CD4-positive, alpha-beta T cell treated with Interleukin-15 for 1 hour (primary cell): ENCODE measurements around the gene KRTAP20-1.

Experiments
- DNase-seq: peaks from one replicate; pipeline ENCODE4 v3.0.0-alpha.2; 2020

Gene KRTAP20-1, protein sequence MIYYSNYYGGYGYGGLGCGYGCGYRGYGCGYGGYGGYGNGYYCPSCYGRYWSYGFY

DNA sequence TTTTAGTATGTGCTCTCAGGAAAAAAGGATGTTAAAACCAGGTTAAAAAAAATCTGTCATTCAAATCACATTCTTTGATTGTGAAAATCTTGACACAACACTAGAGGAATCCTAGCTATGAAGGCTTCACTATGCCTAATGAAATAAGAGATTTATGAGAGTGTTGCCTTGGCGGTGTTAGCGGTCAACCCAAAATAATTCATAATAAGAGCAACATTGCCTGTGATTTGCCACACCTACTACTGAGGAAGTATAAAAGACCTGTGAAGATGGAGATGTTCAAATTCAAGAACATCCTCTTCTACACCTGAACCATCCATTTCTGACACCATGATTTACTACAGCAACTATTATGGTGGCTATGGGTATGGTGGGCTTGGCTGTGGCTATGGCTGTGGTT, at the start of gene KRTAP20-1:
KRTAP20-1 (plus strand) TSS at position 301 of the 400 bp plus-strand sequence; CDS start at position 331, 30 bp downstream.
- DNase-seq, result no peak

DNA sequence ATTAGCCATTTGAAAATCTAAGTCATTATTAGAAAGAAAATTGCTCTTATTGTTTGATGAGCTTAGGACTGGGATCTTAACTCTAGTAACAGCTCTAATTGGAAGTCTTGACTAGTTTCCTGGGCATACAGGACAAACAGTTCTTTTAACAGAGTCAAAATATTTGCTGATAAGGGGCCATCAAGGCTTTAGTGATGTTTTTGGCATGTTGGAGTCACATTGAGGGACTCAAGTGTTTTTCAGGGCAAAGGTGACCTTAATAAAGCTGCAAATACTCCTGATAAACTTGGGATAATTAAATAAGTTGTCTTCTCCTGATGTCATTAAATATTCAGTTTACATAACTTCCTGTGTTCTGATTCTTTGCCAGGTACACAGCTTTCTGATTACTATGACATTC, 48.6 kb upstream of the KRTAP20-1 start:
- DNase-seq, result no peak

DNA sequence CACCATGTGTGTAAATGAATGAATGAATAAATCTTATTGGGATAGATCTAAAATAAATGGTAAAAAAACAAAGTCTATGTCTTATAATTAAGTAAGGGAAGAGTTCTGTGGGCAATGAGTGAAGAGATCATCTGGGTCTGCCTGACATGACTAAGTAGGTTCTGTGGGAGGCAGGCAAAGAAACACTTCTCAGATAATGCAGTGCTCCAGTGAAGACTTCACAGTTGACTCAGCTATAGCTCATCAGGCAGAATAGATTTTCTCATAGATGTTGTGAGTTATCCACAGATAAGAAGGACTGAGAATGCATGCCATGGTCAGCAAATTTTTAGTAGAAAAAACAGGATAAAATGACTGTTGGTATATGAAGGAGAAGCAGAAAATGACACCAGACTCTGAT, 38.5 kb upstream of the KRTAP20-1 start:
- no peak for DNase-seq

DNA sequence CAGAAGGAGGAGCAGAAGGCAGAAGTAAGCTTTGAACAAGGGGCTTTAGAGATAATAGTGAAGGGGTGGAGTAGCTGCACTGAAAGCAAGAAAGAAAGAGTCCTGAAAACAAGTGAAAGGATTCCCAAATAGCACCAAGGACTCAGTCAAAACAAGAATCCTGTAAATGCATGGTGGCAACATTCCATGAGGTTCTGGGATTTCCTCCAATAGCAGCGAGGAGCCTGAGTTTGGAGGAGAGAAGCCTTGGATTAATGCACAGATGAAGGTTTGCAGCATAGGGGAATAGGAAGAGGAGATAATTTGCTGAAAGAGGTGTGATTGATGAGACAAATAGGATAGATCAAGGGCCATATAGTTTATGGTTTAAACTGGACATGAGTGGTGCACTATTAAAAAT, 36.9 kb upstream of the KRTAP20-1 start:
- DNase-seq, result no peak

DNA sequence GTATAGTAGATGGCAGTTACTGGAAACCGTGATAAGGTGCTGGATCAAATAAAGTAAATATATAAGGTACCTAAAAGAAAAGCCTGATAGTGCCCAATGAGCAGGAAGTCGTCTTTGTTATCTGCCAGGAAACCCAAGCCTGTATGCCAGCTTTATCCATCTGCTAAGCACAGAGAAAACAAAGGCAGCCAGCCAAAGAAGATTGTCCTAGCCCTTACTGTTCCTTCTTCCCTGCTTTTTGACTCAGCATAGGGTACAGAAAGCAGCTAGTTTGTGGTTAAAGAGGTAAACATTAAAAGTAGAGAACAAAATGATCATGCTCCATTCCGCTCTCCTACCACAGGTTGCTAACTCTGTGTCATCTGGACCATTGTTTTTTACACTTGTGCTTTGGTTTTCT, 36.1 kb upstream of the KRTAP20-1 start:
- no peak for DNase-seq

DNA sequence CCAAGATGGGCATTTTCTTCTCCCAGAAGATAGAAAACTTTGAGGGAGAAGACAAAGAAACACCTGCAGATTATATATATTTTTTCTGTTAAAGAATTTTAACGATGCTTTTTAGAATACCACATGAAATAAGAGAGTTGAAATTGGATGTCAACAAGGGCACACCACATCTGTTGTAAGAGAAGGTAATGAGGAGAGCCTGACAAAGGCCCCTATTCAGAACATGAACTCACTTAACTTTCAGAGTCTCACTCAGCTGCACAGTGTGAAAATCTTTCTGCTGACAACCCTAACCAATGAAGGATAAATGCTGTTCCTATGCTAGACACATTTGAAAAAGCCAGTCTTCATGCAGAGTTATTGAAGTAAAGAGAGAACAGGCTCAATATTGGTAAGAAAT, 33.4 kb upstream of the KRTAP20-1 start:
- no peak for DNase-seq

DNA sequence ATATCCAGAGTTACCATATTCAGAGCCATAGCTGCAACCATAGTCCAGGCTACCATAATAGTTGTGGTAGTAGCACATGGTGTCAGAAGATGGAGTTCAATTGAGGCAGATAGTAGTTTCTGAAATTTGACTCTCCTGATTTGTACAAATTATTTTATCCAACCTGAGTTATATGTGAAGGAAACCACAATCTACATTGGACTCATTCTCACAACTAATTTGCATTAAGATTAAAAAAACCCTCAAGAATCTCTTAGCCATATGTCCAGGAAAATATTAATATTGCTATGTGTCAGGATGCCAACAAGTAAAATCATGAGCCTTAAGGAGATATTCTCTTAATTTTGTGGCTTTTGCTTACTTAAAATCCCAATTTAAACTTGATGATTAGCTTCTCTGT, 25.9 kb upstream of the KRTAP20-1 start, which contains the start of gene KRTAP22-2:
KRTAP22-2 (minus strand) TSS at position 101 of the 400 bp plus-strand sequence.
- DNase-seq, result no peak

DNA sequence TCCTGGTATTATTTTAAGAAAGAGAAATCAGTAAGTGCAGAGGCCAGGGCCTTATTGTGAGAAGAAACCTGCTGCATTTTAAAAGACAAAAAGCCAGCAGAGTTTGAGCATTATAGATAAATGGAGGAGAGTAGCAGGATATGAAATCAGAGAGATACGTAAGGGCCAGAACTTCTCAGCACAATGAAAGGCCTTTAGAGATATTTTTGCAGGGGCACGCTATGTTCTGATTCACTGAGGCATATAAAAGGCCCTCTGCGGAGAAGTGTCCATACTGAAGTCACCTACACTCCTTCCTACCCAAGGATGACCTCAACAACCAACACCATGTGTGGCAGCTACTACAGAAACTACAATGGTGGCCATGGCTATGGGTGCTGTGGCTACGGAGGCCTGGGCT, 24.1 kb upstream of the KRTAP20-1 start, which contains the start of gene KRTAP6-3:
KRTAP6-3 (plus strand) TSS at position 301 of the 400 bp plus-strand sequence; CDS start at position 307, 6 bp downstream.
- DNase-seq, result no peak

DNA sequence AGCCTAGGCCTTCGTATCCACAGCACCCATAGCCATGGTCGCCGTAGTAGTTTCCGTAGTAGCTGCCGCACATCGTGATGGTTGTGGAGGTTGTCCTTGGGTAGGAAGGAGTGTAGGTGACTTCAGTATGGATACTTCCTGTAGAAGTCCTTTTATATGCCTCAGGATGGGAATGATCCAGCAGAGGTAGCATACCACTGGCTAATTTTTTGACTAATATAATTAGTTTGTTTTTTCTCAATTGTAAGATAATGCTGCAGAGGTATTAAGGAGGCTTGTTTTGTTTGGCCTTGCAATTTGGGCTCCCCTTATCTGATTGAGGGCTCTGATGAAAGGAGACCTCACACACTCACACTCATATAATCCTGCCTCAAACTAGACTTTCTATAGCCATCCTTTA, 17.4 kb upstream of the KRTAP20-1 start, which contains the start of gene KRTAP6-2:
KRTAP6-2 (minus strand) TSS at position 101 of the 400 bp plus-strand sequence; CDS start at position 73, 28 bp downstream.
- no peak for DNase-seq

DNA sequence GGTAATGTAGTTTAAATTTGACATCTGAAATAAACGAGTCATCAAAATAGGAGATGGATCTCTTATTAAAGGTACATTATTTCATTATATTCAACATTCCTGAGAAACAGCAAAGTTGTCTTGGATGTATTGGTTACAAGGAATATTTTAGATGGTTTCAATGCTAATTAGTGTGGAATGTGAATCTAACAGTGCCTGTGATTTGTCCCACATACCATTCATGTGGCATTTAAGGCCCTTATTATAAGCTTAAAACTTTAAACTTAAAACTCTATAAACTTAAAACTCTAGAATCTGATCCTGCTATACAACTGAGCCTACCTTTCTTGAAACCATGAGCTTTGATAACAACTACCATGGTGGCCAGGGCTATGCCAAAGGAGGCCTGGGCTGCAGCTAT, 15.4 kb upstream of the KRTAP20-1 start, which contains the start of gene KRTAP22-1:
KRTAP22-1 (plus strand) TSS at position 301 of the 400 bp plus-strand sequence.
- no peak for DNase-seq

DNA sequence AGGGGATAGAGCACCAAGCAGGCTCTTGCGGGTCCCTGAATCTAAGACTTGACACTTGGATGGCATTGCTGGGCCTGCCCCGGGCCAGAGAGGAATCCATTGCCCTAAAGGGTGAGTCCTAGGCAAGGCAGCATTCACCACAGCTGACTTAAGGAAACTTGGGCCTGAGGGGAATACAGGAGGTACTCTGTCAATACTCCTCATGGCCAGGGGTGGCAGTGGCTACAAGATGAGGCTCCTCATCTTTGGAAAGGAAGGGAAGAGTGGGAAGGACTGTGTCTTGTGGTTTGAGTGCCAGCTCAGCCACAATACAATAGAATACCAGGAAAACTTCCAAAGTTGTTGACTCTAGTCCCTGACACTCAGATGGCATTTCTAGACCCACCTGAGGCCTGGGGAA, 10.3 kb upstream of the KRTAP20-1 start:
- no peak for DNase-seq

DNA sequence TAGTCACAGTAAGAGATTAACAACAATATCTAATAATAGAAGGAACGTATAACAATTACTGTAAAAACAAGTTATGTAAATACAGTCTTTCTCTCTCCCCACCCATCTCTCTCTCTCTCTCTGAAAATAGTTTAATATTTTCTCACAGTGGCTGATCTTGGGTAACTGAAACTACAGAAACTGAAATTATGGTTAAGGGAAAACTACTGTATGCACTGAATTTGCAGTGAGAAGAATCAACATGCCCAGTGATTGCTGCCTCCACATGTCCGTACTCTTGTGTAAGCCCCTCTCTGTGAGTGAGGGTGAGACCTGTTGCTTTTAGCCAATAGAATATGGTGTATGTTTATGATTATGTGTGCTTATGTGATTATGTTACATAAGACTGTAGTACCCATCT, 4.1 kb upstream of the KRTAP20-1 start:
- DNase-seq, result no peak

DNA sequence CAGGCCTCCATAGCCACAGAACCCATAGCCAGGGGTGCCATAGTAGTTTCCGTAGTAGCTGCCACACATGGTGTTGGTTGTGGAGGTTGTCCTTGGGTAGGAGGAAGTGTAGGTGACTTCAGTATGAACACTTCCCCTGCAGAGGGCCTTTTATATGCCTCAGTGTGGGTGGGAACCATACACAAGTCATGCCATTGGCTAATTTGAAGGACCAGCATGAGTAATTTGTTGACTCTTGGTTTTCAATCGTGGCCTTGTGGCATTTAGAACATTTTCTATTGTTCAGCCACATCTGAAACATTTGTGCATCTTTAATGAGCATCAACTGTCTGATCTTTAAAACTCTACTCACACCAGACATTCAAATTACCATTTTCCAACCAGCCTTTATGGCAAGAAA, 2.4 kb upstream of the KRTAP20-1 start, which contains the start of gene KRTAP6-1:
KRTAP6-1 (minus strand) TSS at position 95 of the 400 bp plus-strand sequence; CDS start at position 69, 26 bp downstream.
- no peak for DNase-seq

DNA sequence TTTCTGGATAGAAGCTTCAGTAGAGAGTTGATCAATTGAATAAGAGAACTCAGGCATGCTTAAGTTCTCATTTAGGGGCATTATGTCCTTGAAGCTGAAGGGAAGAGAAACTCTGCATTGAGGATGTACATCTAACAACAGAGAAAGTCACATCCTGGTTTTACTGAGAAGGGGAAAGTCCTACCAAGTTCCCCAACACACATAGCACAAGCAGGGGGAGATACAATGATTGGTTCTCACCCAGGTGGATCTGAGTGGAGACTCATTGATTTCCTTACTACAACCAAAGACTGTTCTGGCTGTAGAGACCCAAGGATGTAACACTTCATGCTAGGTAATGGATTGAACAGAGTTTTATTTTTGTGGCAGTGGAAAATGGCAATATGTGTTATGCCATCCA, 1.0 kb upstream of the KRTAP20-1 start:
- no peak for DNase-seq

DNA sequence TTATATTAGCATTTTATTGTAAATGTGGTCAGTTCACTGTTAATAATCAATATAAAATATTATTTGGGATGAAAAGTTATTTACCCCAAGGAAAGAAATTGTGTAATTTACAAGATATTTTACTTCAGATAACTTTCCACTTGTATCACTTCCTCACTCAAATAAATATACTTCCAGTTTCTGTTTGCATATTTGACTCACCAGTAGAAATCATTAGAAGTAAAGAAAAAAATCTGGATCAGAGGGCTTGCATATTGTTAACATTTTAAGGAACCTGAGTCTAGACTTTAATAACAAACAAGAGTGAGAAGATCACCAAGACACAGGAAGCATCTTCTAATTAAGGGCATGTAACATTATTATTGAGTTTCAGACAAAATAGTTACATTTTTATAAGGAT, 3.9 kb downstream of the KRTAP20-1 start:
- DNase-seq, result no peak

DNA sequence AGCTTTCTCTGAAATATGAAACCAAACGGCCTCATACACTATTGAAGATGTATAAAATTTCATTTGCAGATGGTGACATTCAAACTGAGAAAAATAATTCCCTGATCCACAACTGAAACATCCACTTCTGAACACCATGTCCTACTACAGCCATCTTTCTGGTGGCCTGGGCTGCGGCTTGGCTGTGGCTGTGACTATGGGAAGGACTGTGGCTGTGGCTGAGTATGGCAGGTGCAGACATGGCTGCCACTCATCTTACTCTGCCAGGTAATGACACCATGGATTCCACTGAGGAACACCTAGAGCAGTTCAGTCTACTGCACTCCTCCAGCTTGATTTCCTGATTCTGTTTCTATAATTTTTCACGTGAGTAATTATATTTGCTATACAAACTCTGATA, 4.3 kb downstream of the KRTAP20-1 start, which contains the start of gene KRTAP20-4:
KRTAP20-4 (plus strand) TSS at position 106 of the 400 bp plus-strand sequence.
- no peak for DNase-seq

DNA sequence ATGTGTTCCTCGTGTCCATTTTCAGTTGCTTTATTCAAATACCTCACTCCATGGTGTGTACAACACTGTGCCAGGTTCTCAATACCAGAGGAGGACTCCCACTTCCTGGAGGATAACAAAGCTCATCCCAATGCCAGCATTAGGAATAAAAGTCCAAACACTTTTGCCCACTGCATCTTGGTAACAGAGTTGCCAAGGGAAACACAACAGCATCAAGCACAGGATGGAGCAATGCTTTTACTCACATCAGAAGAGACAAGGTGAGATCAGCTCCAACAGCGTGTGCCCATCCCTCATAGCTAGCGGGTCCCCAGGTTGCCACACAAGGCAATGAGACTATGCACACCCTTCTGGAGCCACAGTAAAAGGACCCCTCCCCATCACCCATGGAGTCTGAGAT, 7.1 kb downstream of the KRTAP20-1 start:
- DNase-seq, result no peak

DNA sequence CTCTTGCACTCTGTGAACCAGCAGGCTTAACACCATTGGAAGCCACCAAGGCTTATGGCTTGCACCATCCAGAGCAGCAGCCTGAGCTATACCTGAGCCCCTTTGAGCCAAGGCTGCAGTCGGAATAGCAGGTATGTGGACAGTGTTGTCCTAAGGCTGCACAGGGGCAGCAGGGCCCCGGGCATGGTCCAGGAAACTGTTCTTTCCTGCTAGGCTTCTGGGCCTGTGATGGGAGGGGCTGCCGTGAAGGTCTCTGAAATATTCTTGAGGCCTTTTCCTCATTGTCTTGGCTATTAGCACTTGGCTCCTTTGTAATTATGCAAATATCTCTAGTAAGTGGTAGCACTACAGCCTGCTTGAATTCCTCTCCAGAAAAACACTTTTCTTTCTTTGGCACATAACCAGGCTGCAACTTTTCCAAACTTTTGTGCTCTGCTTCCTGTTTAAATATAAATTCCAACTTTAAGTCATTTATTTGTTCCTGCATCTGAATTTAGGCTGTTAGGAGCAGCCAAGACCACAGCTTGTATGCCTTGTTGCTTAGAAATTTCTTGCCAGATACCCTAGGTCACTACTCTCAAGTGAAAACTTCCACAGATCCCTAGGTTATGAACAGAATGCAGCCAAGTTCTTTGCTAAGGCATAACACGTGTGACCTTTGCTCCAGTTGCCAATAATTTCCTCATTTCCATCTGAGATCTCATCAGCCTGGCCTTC, 9.4 kb downstream of the KRTAP20-1 start:
- no peak for DNase-seq

DNA sequence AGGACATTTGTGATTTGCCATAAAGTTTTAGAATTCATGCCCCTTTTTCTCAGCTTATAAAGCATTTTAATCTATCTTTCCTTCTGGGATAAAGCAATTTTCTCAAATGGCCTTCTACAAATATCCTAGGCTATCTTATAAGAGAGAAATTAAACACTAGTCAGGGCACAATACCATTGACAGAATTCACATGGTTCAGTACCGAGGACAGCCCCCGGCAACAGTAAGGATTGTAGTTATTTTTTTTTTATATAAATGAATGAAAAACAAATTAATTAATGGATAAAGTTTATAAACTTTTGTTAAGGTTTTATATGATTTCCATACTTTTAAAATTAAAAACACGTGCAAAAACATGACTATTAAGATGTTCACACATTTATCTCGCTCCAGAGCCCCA, 11.9 kb downstream of the KRTAP20-1 start:
- no peak for DNase-seq

DNA sequence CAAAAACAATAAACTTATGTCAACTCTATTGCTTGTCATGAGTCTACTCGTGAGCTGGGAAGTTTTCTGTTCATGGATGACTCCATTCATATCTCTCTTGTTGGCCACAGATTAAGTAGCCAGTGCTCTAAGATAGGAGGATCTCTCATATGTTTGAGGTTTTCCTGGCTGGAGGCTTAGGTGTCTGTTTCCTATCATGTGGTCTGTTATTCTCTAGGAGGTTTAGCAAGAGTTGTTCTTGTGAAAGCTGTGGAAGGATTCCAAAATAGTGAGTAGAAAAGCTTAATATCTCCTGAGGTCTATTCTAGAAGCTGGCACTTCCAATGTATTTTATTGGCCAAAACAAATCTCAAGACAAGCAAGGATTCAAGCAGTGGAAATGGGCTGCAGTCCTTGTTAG, 13.0 kb downstream of the KRTAP20-1 start:
- DNase-seq, result no peak

DNA sequence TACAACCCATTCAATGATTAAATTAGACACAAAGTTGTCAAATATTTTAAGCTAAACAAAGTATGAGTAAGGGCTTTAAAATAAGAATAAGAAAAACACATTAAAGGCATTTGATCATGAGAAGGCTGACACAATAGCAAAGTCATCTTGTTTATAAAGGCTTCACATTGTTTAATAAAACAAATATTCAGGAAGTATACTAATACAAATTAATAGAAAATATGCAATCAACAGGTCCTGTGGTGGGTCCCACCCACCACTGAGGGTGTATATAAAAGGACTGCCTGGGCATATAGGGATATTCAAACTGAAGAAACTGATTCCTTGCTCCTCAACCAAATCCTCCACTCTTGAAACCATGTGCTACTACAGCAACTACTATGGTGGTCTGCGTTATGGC, 18.7 kb downstream of the KRTAP20-1 start, which contains the start of gene KRTAP20-2:
KRTAP20-2 (plus strand) TSS at position 301 of the 400 bp plus-strand sequence; CDS start at position 359, 58 bp downstream.
- no peak for DNase-seq

DNA sequence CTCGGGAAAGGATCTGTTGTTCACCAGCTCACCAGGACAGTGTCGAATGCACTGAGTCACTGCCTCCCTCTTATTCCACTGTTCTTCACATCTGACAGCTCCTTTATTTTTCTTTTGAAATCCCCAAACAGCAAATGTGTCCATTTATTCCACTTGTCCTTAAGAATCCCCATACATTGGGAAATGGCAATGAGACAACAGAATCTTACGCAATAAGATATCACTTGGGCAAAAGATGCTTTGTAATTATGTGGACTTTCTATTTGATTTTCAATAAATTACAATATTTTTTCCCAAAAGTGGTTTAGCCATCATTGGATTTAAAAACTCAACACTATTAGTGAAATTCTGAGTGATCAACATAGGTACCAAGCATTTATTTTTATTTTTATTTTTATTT, 22.5 kb downstream of the KRTAP20-1 start:
- DNase-seq, result no peak

DNA sequence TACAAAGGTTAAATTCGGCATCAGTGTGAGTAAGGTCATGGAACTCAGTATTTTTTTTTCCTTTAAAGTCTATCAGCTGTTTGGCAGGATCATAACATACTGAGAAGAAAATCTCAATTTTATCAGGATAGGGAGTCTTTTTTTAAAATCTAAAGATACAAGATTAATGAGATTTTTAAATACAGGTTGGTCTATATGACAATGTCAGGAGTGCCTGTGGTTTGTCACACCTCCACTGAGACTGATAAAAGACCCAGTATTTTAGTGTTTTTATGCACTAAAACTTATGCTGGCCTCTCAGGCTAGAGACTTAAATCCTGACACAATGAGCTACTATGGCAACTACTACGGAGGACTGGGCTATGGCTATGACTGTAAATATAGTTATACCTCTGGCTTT, 26.3 kb downstream of the KRTAP20-1 start, which contains the start of gene KRTAP20-3:
KRTAP20-3 (plus strand) TSS at position 301 of the 400 bp plus-strand sequence.
- DNase-seq, result no peak

DNA sequence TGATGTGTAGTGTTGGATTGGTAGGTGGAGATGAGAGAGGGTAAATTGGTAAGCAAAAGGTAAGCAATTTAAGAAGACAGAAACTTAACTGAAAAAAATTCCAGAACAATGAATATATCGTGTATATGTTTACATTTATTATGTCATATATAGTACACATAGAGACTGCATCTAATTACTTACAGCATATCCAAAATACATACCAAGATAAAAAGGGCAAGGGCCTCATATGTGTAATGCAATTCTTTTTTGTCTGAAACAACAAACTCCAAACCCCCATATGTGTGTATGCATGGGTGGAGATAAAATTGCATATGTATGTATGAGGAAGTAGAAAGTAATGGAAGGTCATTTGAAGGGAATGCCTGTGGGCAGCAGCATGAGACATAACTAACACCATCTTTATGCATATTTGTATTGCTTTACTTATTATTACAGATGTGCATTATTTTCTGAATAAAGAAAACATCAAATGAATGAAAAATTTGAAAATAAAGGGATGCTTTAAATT, 30.7 kb downstream of the KRTAP20-1 start:
- DNase-seq, result no peak
